B cell (primary cell): ENCODE data around the gene CKAP5. TPM values are rescaled to one million over a fixed set of nuclear protein-coding genes. Genes with fewer than 3 reads are reported as not detected.

Experiments
- ATAC-seq: fragments of 200-7000 bp; cut with Tn5 transposase; one replicate; pipeline ENCODE4 v1.10.0; 2021; ENCODE audit warnings: low read depth, mild to moderate bottlenecking, moderate number of reproducible peaks, moderate library complexity
- CTCF ChIA-PET: fragments of 350-600 bp; sonication (Branson Sonifier 250); formaldehyde crosslinking; loops from one replicate; lab custom pipeline; 2021; ENCODE audit warnings: antibody characterized with exemption, inconsistent platforms; lab: Charles Lee
- POLR2A ChIA-PET: fragments of 350-600 bp; sonication (Branson Sonifier 250); formaldehyde crosslinking; loops from one replicate; lab custom pipeline; 2021; ENCODE audit warnings: antibody characterized with exemption; lab: Charles Lee
- DNase-seq: peaks from one replicate; pipeline ENCODE4 v3.0.0; 2013
- H2AFZ ChIP-seq: 2 replicates; pipeline ENCODE4 v1.6.1; 2012; ENCODE audit warnings: mild to moderate bottlenecking, low read depth, low read length; ENCODE audit not compliant: insufficient read depth, poor library complexity, severe bottlenecking
- H3K27ac ChIP-seq, 2 donors: 1 replicate in 1 of 2; 2 replicates in 1 of 2; pipeline ENCODE4 v1.5.1; 2012 to 2013; ENCODE audit warnings: low read length in 2 of 2, mild to moderate bottlenecking in 2 of 2, moderate library complexity in 1 of 2
- H3K27me3 ChIP-seq, 4 experiments: fragments of 200-600 bp in 1 of 4; sonication (generic) in 1 of 4; replicated peaks in 1 of 4; 1 replicate in 2 of 4; 2 replicates in 2 of 4; pipeline versions ENCODE4 v1.6.1 to v1.7.0; 2013 to 2016; ENCODE audit warnings: low read length in 3 of 4, mild to moderate bottlenecking in 2 of 4, mixed read lengths in 1 of 4, moderate library complexity in 1 of 4; ENCODE audit not compliant: insufficient read depth in 4 of 4, control insufficient read depth in 3 of 4; ENCODE audit errors: control extremely low read depth in 1 of 4
- H3K36me3 ChIP-seq, 2 experiments: replicated peaks in 1 of 2; 1 replicate in 1 of 2; 2 replicates in 1 of 2; pipeline versions ENCODE4 v1.6.1 to v1.7.1; 2013; ENCODE audit warnings: low read length in 1 of 2; ENCODE audit not compliant: insufficient read depth in 2 of 2, control insufficient read depth in 1 of 2; ENCODE audit errors: control extremely low read depth in 1 of 2, extremely low read depth in 1 of 2
- H3K4me1 ChIP-seq, 2 donors: fragments of 200-600 bp in 1 of 2; sonication (generic) in 1 of 2; 1 replicate in 1 of 2; 2 replicates in 1 of 2; pipeline versions ENCODE4 v1.5.1 to v1.6.1; 2013 to 2017; ENCODE audit warnings: low read length in 2 of 2; ENCODE audit not compliant: control insufficient read depth in 2 of 2, insufficient read depth in 2 of 2
- H3K4me2 ChIP-seq: replicated peaks from 2 replicates; pipeline ENCODE3; 2012; ENCODE audit warnings: mild to moderate bottlenecking, low read depth, low read length; ENCODE audit not compliant: poor library complexity, severe bottlenecking
- H3K4me3 ChIP-seq, 5 experiments: fragments of 200-600 bp in 1 of 5; sonication (generic) in 1 of 5; 1 replicate in 3 of 5; 2 replicates in 2 of 5; pipeline versions ENCODE4 v1.5.1 to v1.7.0; 2011 to 2016; ENCODE audit warnings: low read length in 4 of 5, mild to moderate bottlenecking in 4 of 5, low read depth in 2 of 5, control low read depth in 1 of 5, moderate library complexity in 1 of 5; ENCODE audit not compliant: insufficient read depth in 1 of 5; ENCODE audit errors: control extremely low read depth in 1 of 5, extremely low read depth in 1 of 5
- H3K79me2 ChIP-seq: fragments of 200-600 bp; sonication (generic); one replicate; pipeline ENCODE4 v1.6.0; 2016; ENCODE audit warnings: low read length; ENCODE audit not compliant: control insufficient read depth, insufficient read depth
- H3K9ac ChIP-seq: fragments of 200-600 bp; sonication (generic); 2 replicates; pipeline ENCODE4 v1.6.1; 2017; ENCODE audit warnings: mild to moderate bottlenecking, low read length, moderate library complexity
- H3K9me3 ChIP-seq, 3 donors: one replicate each; pipeline versions ENCODE4 v1.6.1 to v1.7.1; 2013; ENCODE audit warnings: low read length in 2 of 3; ENCODE audit not compliant: control insufficient read depth in 2 of 3, insufficient read depth in 1 of 3; ENCODE audit errors: control extremely low read depth in 1 of 3
- H4K20me1 ChIP-seq: 2 replicates; pipeline ENCODE4 v1.6.0; 2012; ENCODE audit warnings: mild to moderate bottlenecking, low read length; ENCODE audit not compliant: insufficient read depth, control insufficient read depth, poor library complexity, severe bottlenecking
- H3K27ac Mint-ChIP-seq: one replicate; pipeline ENCODE4 v1.8.0; 2021; ENCODE audit warnings: mixed read lengths
- H3K27me3 Mint-ChIP-seq: one replicate; pipeline ENCODE4 v1.8.0; 2021; ENCODE audit warnings: mixed read lengths
- H3K4me1 Mint-ChIP-seq: one replicate; pipeline ENCODE4 v1.8.0; 2021; ENCODE audit warnings: mixed read lengths
- H3K4me3 Mint-ChIP-seq: one replicate; pipeline ENCODE4 v1.8.0; 2021; ENCODE audit warnings: mixed read lengths
- H3K9me3 Mint-ChIP-seq: one replicate; pipeline ENCODE4 v1.8.0; 2022; ENCODE audit warnings: mixed read lengths; ENCODE audit not compliant: insufficient read depth
- CTCF ChIP-seq: fragments of 200-600 bp; IDR thresholded peaks from one replicate; pipeline ENCODE4 v1.8.0; 2022; ENCODE audit warnings: antibody characterized with exemption, mild to moderate bottlenecking
- EZH2 ChIP-seq: IDR thresholded peaks from 2 replicates; pipeline ENCODE4 v1.6.1; 2012; ENCODE audit warnings: borderline replicate concordance, low read depth, mild to moderate bottlenecking, moderate library complexity, low read length; ENCODE audit not compliant: insufficient read depth, poor library complexity, severe bottlenecking
- WGBS: methylation state at CpG from one replicate; pipeline ENCODE4 v1.1.5; 2013; ENCODE audit warnings: missing lambda C conversion rate; ENCODE audit not compliant: insufficient coverage; 5-methylcytosine and 5-hydroxymethylcytosine counted together
- intact Hi-C: fragments of 100-400 bp; cut with micrococcal nuclease; formaldehyde crosslinking; loops from one replicate; pipeline ENCODE4 v1.10.0; 2022
- polyA plus RNA-seq: library from polyadenylated mRNA; depleted of rRNA; stranded (reverse); fragments of >200 nt; gene quantifications from 2 replicates; pipeline ENCODE4 v1.2.3, GENCODE V29; 2012
- total RNA-seq, 2 donors: library from RNA; stranded (reverse); fragments of 120-200 nt in 1 of 2; gene quantifications; 1 replicate in 1 of 2; 2 replicates in 1 of 2; pipeline versions ENCODE4 v1.2.3 to v1.2.4, GENCODE V29; 2013 to 2022

CKAP5 gene
- total and polyA plus RNA-seq, 2 donors (not counting 1 experiment from before 2014, with no cell fraction given), result 7.3 to 54.3 TPM

DNA sequence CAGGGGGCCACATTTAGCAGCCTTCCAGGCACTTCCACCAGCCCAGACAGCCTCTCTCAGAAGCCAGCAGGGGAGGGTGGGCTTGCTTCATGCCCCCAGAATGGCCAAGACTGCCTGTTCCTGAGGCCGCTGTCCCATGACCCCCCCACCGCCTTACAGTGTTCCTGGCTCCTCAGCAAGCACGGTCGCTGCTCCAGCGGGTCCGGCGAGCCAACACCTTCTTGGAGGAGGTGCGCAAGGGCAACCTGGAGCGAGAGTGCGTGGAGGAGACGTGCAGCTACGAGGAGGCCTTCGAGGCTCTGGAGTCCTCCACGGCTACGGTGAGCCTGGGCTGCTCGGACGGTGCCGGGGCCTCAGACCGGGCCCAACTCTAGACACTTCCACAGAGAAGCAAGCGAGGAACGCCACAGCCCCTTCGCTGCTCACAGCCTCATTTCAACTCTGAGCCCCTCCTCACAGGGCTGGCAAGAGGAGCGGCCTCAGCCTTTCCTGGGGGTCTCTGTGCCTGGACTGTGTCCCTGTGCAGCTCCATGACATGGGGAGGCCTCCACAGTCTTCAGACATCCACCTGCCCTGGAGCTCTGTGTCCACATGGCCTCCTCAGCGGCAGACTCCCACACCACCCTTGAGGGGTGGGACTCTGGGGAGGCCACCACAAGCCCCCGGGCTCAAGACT lies 126.4 kb downstream of the CKAP5 start:
- Mint-ChIP-seq H3K9me3 (no peaks in the 10 kb centered on the region), H3K27ac (no peak overlapping the region), H3K4me3 (no peak overlapping the region), H3K4me1 (no peaks in the 10 kb centered on the region), H3K27me3 (peaks cover 3% of the 10 kb centered on the region)
- CTCF ChIA-PET, result no interaction called here
- Histone ChIP-seq H3K27ac (no peak overlapping the region), H2AFZ (no peak overlapping the region), H4K20me1 (no peaks in the 10 kb centered on the region), H3K9me3 (no peaks in the 10 kb centered on the region), H3K4me2 (no peak overlapping the region), H3K4me3 (no peak overlapping the region), H3K27me3 (no peaks in the 10 kb centered on the region), H3K79me2 (no peaks in the 10 kb centered on the region), H3K36me3 (no peaks in the 10 kb centered on the region), H3K4me1 (no peaks in the 10 kb centered on the region), H3K9ac (no peak overlapping the region)
- intact Hi-C loops, result no loop called here
- TF ChIP-seq CTCF (no peak), EZH2 (no peak)
- POLR2A ChIA-PET, result no interaction called here
- ATAC-seq (no peak), DNase-seq (no peak)
- 93% methylated on average over 25 of the region's 25 CpGs for WGBS

DNA sequence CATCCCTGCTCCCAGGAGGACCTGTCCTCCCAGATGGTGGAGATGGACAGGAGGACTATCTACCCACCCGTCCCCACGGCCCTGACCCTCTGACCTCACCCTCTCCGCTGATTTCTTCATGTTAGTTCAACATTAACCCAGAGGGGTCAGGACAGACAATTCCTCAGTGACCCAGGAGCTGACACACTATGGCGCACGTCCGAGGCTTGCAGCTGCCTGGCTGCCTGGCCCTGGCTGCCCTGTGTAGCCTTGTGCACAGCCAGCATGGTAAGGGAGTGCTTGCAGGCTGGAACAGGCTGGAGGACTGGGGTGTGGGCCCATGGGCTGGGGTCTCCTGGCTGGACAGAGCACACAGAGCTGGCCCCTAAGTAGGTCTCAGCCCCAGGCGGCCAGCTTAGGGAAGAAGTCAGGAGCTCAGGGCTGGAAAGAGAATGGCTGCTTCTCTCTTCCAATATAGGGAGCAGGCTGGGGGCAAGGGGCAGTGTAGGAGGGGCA lies 127.0 kb downstream of the CKAP5 start, which contains the start of gene F2:
TSS of gene F2 (plus strand) at position 166 of the 495 bp plus-strand sequence. CDS start at position 189, 23 bp downstream.
- intact Hi-C loops, result no loop called here
- no peak within 1 kb of the TSS for H3K27ac ChIP-seq
- H3K4me1 Mint-ChIP-seq, result no peaks in the 10 kb centered on the region
- H3K4me3 Mint-ChIP-seq, result no peak within 1 kb of the TSS
- no peak within 1 kb of the TSS for H3K27ac Mint-ChIP-seq
- no peaks in the 10 kb centered on the region for H3K27me3 ChIP-seq
- H3K4me2 ChIP-seq, result no peak within 1 kb of the TSS
- H3K4me1 ChIP-seq, result no peaks in the 10 kb centered on the region
- ATAC-seq (no peak), DNase-seq (no peak)
- ChIA-PET POLR2A (no interaction called here), CTCF (no interaction called here)
- H4K20me1 ChIP-seq, result no peaks in the 10 kb centered on the region
- no peak for TF ChIP-seq CTCF
- TF ChIP-seq EZH2, result no peak
- H3K27me3 Mint-ChIP-seq, result peaks cover 3% of the 10 kb centered on the region
- H3K9ac ChIP-seq, result no peak within 1 kb of the TSS
- no peaks in the 10 kb centered on the region for H3K36me3 ChIP-seq
- 98% methylated on average over 7 of the region's 7 CpGs for WGBS
- H3K79me2 ChIP-seq, result no peaks in the 10 kb centered on the region
- H2AFZ ChIP-seq, result no peak within 1 kb of the TSS
- H3K9me3 ChIP-seq, result no peaks in the 10 kb centered on the region
- no peaks in the 10 kb centered on the region for H3K9me3 Mint-ChIP-seq
- no peak within 1 kb of the TSS for H3K4me3 ChIP-seq
